ENCODE measurements around the gene NUAK2. TPM values are rescaled to one million over a fixed set of nuclear protein-coding genes. Genes with fewer than 3 reads are reported as not detected.

Gene NUAK2
- total RNA-seq, 1 donor from 2014 or later: 140 TPM

DNA sequence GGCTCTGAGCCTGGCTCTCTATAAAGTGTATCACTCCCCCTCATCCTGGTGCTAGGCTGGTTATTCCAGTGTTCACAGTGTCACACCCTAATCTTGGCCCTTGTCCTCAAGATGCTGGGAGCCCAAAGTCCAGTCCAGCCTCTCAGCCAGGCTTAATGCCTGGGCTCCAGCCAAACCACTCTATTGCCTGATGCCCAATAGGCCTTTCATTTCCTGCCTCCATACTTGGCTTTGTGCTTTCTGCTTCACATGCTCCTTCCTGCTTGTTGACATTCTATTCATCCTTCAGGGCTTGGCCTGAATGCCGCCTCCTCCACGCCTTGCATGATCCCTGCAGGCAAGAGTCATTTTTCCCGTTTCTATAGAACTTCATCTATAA lies 33.5 kb upstream of the NUAK2 start:
- DNase-seq (ENCODE audit: low read depth): no peak
- H3K36me3 ChIP-seq (ENCODE audit: control insufficient read depth, insufficient read depth, low read length): no peaks in the 10 kb centered on the region
- TF ChIP-seq, protein P1, sequence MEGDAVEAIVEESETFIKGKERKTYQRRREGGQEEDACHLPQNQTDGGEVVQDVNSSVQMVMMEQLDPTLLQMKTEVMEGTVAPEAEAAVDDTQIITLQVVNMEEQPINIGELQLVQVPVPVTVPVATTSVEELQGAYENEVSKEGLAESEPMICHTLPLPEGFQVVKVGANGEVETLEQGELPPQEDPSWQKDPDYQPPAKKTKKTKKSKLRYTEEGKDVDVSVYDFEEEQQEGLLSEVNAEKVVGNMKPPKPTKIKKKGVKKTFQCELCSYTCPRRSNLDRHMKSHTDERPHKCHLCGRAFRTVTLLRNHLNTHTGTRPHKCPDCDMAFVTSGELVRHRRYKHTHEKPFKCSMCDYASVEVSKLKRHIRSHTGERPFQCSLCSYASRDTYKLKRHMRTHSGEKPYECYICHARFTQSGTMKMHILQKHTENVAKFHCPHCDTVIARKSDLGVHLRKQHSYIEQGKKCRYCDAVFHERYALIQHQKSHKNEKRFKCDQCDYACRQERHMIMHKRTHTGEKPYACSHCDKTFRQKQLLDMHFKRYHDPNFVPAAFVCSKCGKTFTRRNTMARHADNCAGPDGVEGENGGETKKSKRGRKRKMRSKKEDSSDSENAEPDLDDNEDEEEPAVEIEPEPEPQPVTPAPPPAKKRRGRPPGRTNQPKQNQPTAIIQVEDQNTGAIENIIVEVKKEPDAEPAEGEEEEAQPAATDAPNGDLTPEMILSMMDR (IDR thresholded peaks at IDR 0.05; ENCODE audit: insufficient read depth, low read length, poor library complexity, severe bottlenecking): no peak
- H3K4me3 ChIP-seq (ENCODE audit: low read depth, low read length): no peak overlapping the region
- H3K27me3 ChIP-seq (ENCODE audit: control insufficient read depth, insufficient read depth, low read length): no peaks in the 10 kb centered on the region

DNA sequence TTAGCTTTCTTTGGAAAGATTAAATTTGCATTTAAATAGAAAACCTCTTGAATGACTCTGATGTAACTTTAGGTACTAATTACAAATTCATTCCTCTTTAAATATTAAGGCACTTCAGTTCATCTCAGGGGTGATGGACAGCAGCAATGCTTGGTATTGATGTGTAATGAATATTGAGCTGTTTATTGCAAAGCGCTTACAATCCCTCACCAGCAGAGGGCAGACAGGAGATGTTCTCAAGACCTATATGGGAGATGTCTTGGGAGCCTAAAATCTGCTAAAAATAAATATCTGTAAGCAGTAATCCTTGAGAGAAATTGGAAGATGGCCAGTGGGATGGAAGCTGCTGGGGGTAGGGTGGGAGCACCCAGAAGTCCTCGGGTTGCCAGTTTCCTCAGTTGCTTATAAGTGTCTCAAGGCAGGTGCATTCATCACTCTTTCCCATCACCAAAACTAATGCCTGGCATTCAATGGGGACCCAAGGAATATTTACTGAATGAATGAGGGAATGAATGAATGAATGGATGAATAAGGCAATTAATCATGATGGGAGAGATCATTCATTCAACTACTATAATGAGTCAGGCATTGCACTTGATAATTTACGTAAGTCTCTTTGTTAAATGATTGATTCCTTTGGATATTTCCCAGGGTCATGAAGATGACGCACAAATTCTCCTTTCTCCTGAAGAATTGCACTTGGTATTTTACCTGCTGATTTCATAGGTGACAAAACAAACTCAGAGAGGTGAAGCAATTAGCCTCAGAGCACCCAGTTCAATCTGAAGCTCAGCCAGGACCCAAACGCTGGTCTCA lies 32.9 kb upstream of the NUAK2 start:
- DNase-seq (ENCODE audit: low read depth): no peak
- no peaks in the 10 kb centered on the region for H3K36me3 ChIP-seq (ENCODE audit: control insufficient read depth, insufficient read depth, low read length)
- no peaks in the 10 kb centered on the region for H3K27me3 ChIP-seq (ENCODE audit: control insufficient read depth, insufficient read depth, low read length)
- TF ChIP-seq, protein P1 (IDR thresholded peaks at IDR 0.05; ENCODE audit: insufficient read depth, low read length, poor library complexity, severe bottlenecking): peak; percentile 84
- H3K4me3 ChIP-seq (ENCODE audit: low read depth, low read length): no peak overlapping the region

DNA sequence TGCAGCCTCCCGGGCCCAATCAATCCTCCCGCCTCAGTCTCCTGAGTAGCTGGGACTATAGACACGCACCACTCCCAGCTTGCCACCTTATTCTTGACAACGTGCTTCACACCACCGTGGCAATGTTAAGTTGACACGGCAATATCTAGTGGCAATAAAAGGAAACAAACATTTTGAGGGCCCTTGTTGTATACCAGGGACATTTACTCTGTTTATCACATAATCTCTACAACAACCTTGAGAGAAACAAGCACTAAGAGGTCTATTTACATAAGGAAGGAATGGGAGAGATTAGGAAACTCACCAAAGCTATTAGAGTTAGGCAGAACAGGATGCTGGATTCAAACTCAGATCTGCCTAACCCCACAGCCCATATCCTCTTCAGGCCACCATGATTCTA lies 32.1 kb upstream of the NUAK2 start:
- DNase-seq (ENCODE audit: low read depth): no peak
- no peaks in the 10 kb centered on the region for H3K27me3 ChIP-seq (ENCODE audit: control insufficient read depth, insufficient read depth, low read length)
- TF ChIP-seq, protein P1 (IDR thresholded peaks at IDR 0.05; ENCODE audit: insufficient read depth, low read length, poor library complexity, severe bottlenecking): no peak

DNA sequence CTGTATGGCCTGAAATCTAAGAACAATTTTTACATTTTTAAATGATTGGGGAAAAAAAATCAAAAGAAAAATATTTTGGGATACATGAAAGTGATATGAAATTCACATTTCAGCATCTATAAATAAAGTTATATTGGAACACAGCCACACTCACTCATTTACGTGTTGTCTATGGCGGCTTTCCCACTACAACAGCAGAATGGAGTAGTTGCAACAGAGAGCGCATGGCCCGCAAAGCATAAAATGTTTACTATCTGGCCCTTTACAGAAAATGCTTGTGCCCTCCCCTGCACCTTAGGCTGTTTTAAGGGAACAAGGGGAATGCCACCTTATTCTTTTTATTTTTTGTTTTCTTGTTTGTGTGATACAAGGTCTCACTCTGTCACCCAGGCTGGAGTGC lies 31.6 kb upstream of the NUAK2 start:
- TF ChIP-seq, protein P1 (IDR thresholded peaks at IDR 0.05; ENCODE audit: insufficient read depth, low read length, poor library complexity, severe bottlenecking): no peak
- H3K27me3 ChIP-seq (ENCODE audit: control insufficient read depth, insufficient read depth, low read length): no peaks in the 10 kb centered on the region
- H3K36me3 ChIP-seq (ENCODE audit: control insufficient read depth, insufficient read depth, low read length): no peaks in the 10 kb centered on the region
- H3K4me3 ChIP-seq (ENCODE audit: low read depth, low read length): no peak overlapping the region
- no peak for DNase-seq (ENCODE audit: low read depth)

More for the DNA sequence above, 32.1 kb upstream of the NUAK2 start:
- Histone ChIP-seq H3K4me3 (ENCODE audit: low read depth, low read length) (no peak overlapping the region), H3K36me3 (ENCODE audit: control insufficient read depth, insufficient read depth, low read length) (no peaks in the 10 kb centered on the region)

DNA sequence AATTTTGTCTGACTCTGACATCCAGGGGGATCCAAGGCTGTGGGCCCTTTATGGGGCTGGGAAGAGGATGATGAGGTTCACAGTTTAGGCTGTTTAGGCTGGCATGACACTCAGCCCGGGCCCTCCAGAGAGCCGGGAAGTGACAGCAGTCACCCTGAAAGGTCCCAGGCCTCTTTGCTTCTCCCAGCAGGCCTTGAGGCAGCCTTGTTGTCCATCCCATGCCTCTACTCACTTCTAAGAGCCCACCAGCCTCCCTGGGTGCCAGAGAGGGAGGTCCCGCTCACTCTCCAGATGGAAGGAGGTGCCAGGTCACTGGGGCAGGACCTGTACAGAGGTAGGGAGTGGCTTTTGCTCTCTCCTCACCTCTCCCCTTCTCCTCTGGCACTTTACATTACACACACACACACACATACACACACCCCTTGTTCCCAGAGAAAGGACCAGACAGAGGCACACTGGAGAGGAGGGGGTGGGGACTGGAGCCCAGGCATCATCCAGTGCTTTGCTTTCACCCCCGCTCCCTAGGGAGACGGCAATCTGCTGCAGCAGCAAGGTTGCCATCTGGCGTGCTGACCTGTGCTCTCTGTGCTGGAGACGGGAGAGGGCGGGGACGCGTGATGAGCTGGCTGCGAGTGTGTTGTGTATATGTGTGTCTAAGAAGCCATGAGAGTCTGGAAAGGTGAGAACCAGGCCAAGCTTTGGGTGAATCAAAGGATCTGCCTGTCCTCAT lies 30.6 kb upstream of the NUAK2 start:
- Histone ChIP-seq H3K27me3 (ENCODE audit: control insufficient read depth, insufficient read depth, low read length) (no peaks in the 10 kb centered on the region), H3K36me3 (ENCODE audit: control insufficient read depth, insufficient read depth, low read length) (no peaks in the 10 kb centered on the region), H3K4me3 (ENCODE audit: low read depth, low read length) (no peak overlapping the region)
- no peak for DNase-seq (ENCODE audit: low read depth)
- TF ChIP-seq, protein P1 (IDR thresholded peaks at IDR 0.05; ENCODE audit: insufficient read depth, low read length, poor library complexity, severe bottlenecking): no peak

All from kidney epithelial cell (primary cell).